Measurements from ENCODE around the gene SEC22A.

SEC22A gene

GRCh38 chr3:123303976-123304560, 102.3 kb downstream of the SEC22A start:
- DNase-seq (ENCODE audit: extremely low read depth, low read depth): no peak
- H3K4me3 ChIP-seq (replicated peaks; ENCODE audit: low read depth, low read length): no peak overlapping the region
- TF ChIP-seq, protein P1, sequence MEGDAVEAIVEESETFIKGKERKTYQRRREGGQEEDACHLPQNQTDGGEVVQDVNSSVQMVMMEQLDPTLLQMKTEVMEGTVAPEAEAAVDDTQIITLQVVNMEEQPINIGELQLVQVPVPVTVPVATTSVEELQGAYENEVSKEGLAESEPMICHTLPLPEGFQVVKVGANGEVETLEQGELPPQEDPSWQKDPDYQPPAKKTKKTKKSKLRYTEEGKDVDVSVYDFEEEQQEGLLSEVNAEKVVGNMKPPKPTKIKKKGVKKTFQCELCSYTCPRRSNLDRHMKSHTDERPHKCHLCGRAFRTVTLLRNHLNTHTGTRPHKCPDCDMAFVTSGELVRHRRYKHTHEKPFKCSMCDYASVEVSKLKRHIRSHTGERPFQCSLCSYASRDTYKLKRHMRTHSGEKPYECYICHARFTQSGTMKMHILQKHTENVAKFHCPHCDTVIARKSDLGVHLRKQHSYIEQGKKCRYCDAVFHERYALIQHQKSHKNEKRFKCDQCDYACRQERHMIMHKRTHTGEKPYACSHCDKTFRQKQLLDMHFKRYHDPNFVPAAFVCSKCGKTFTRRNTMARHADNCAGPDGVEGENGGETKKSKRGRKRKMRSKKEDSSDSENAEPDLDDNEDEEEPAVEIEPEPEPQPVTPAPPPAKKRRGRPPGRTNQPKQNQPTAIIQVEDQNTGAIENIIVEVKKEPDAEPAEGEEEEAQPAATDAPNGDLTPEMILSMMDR (IDR thresholded peaks at IDR 0.05; ENCODE audit: low read depth, low read length, missing control alignments): no peak

DNA sequence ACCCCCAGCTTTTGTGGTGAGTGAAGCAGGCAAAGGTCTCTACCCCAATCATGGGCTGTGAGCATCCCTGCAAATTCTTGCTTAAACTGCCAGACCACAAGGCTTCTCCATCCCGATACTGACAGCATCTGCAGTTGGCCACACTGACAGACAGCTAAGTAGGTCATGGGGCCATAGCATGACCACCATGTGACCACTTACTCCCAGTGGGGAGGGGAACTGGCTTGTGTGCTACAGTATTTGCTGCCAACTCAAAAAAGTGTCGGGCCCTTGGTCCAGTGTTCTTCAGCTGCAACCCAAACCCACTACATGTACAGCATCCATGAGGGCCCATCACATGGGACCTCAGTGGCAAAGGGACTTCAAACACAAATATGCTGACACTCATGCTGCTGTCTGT, 103.4 kb downstream of the SEC22A start:
- DNase-seq (ENCODE audit: extremely low read depth, low read depth): no peak
- H3K4me3 ChIP-seq (replicated peaks; ENCODE audit: low read depth, low read length): no peak overlapping the region
- TF ChIP-seq, protein P1 (IDR thresholded peaks at IDR 0.05; ENCODE audit: low read depth, low read length, missing control alignments): no peak

- TF ChIP-seq, protein P1 (IDR thresholded peaks at IDR 0.05; ENCODE audit: low read depth, low read length, missing control alignments): no peak
- no peak overlapping the region for H3K4me3 ChIP-seq (replicated peaks; ENCODE audit: low read depth, low read length)
- no peak for DNase-seq (ENCODE audit: extremely low read depth, low read depth)
Observed at GRCh38 chr3:123307064-123307463, 105.3 kb downstream of the SEC22A start.

DNA sequence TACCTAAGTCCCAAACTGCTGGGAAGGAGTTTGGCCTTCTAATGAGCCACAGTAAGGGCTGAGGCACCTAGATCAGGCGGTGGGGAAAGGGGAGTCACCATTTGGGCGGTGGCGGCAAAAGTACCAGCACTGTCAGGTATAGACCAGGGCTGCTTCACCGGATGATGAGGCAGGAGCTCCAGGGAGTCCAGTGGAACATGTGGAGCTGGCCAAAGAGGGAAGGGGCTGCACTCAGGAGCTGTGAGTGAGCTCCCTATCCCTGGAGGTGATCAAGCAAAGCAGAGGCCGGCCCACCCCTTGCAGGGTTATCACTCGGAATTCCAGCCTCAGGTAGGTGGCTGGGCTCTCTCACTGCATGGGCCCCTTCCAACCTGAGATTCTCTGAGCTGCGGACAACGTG, 108.4 kb downstream of the SEC22A start:
- TF ChIP-seq, protein P1 (IDR thresholded peaks at IDR 0.05; ENCODE audit: low read depth, low read length, missing control alignments): no peak
- H3K4me3 ChIP-seq (replicated peaks; ENCODE audit: low read depth, low read length): no peak overlapping the region
- DNase-seq (ENCODE audit: extremely low read depth, low read depth): no peak

DNA sequence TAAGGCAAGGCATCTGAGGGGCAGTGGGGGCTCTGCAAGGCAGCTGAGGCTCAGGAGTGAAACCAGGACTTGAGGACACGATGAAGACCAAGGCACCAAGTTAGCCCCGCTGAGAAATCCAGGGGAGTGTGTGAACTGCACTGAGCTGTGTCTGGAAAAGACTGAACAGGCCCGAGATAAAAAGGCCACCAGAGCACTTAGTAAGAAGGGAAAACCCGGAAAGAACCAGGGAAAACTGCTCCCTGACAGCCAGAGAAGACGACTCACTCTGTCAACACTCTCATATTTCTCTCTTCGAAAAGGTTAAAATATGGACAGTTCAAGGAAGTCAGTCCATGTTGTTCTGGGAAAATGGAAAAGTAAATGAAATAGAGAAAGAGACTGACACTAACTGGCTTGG, 109.0 kb downstream of the SEC22A start:
- DNase-seq (ENCODE audit: extremely low read depth, low read depth): no peak
- TF ChIP-seq, protein P1 (IDR thresholded peaks at IDR 0.05; ENCODE audit: low read depth, low read length, missing control alignments): no peak
- H3K4me3 ChIP-seq (replicated peaks; ENCODE audit: low read depth, low read length): no peak overlapping the region

GRCh38 chr3:123311201-123311600, 109.5 kb downstream of the SEC22A start:
- TF ChIP-seq, protein P1 (IDR thresholded peaks at IDR 0.05; ENCODE audit: low read depth, low read length, missing control alignments): no peak
- no peak overlapping the region for H3K4me3 ChIP-seq (replicated peaks; ENCODE audit: low read depth, low read length)
- DNase-seq (ENCODE audit: extremely low read depth, low read depth): no peak
